ENCODE results near the gene C22orf23.

- peak; percentile 25; the same call in 1 of the 2 replicates for TF ChIP-seq CTCF (conservative IDR thresholded peaks at IDR 0.05)
- no peak for TF ChIP-seq EZH2 (IDR thresholded peaks at IDR 0.05; ENCODE audit: low read depth)
Observed at GRCh38 chr22:37930952-37931440, 22.4 kb downstream of the C22orf23 start.
